NCI-H128 (cell line): ENCODE data around the gene UTP20.

Experiments used
- DNase-seq: peaks from one replicate; lab custom pipeline; 2025; ENCODE audit not compliant: unreplicated experiment; lab: John Stamatoyannopoulos, UW

UTP20 gene

DNA sequence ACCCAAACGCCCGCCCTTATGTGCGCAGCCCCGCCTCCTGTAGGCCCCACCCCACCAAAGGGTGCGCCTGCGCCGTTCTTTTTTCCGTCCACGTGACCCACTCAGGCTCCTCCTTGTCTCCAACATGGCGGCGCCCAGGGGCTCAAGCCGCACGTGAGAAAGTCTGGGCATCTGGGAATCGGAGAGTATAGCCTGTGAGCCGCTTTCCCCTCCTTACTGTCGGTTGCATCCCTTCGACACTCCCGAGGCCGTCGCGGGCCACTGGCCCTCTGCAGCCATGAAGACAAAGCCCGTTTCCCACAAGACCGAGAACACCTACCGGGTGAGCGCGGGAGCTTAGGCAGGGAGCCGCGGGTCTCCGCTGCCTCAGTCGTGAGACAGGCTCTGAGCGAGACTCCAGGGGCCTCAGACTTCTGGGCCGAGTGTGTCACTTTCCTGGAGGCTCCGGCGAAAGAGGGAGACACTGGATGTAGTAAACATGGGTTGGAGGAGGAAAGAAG lies at the start of gene UTP20:
Gene UTP20 (plus strand): TSS at position 100 of the 500 bp plus-strand sequence. CDS start 178 bp downstream, at position 278.
- peak; percentile 73 for DNase-seq

DNA sequence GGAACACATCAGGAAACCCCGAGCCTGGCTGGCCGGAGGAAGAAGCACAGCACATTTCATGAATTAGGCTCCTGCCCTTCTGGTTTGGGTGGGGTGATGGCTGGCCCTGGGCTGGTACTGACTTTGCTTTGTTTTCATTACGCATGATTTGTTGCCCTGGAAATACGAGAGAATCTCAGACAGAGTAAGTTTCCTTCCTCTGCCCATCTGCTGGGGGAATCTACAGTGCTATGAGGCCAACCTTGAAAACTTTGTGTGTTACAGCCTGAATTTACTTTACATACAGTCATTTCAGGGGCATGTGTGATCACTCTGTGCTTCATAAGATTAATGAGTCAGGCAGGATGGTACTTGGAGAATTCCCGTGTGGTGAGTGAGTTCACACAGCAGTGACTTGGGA lies 49.4 kb upstream of the UTP20 start:
- no peak for DNase-seq

DNA sequence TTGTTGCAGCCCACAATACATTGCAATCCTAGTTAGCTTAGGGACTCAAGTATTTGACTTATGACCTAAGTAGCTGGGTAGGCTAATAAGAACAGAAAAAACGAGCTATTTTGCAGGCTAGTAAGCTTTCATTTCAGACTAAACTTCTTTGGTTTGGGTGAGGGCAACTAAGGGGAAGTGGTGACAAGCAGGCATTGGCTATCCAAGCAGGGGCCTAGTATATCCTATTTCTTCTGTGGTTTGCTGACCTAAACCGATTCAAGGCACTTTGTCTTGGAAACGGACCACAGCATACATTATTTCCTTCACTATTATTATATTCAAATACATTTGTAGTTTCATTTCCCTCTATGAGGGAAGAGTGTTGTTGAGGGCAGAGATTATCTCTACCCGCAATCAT lies 48.3 kb upstream of the UTP20 start:
- no peak for DNase-seq

DNA sequence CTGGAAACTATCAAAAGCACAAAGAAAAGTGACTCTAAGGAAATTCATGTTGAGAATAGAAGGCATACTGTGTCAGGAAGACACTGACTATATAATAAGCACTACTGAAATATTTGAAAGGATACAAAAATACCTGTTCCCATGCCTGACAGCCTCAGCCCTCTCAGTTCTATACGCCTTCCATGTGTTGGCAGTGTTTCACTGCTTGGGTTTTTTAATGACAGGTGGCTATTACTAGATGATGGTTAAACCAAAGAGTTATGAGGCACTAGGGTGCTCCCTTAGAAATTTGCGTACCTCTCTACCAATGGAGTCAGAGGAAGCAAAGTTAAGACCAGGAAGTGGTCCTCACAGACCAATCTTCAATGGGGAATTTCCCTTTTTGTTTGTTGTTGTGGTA lies 44.2 kb upstream of the UTP20 start:
- no peak for DNase-seq

DNA sequence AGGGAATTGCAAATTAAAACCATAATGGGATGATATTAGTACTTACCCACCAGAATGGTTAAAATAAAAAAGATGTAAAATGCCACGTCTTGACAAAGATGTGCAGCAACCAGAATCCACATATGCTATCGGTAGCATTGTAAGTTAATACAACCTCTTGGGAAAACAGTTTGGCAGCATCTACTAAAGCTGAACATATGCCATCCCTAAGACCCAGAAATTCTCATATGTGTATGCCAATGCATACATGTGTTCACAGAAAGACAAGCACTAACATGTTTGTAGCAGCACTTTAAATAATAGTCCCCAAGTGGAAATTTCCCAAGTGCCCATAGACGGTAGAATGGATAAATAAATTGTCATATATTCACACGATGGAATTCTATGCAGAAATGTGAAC lies 41.6 kb upstream of the UTP20 start:
- no peak for DNase-seq

DNA sequence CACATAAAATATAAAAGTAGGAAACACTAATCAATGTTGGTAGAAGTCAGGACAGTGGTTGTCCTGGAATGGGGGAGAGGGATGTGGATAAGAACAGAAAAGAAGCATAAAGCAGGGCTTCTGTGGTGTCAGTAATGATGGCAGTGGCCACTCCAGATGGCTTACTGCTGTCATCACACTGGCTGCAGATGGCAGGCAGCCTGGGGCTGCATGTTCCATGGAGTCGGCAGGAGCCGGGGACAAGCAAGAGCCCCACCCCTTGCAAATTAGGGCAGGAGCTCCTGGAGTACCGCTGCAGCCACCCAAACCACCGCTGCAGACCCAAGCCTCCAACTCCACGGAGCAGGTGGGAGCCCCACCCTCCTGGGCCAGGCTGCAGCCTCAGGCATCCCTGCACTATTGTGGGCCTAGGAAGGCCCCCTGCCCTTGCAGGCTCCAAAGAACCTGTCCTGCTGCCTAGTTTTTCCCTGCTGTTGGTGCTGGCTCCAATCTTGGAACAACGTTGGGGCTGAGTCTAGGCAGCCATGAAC lies 41.0 kb upstream of the UTP20 start:
- no peak for DNase-seq

DNA sequence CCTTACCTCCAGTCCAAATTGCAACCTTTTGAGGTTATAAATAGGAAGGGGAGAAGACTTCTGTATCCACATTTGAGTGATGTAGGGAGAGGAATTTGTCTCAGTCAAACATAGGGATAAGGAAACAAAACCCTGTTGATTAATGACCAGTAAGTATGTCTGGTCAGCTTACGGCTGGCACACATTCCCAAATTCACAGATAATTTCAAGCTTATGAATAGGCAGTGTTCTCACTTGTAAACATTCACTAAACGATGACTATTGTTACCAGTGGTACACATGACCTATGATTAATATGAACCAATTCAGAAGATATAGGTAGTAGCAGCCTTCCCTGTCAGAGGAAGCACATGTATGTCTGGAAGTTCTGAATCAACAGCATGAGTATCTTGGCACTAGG lies 36.8 kb upstream of the UTP20 start:
- DNase-seq, result no peak

DNA sequence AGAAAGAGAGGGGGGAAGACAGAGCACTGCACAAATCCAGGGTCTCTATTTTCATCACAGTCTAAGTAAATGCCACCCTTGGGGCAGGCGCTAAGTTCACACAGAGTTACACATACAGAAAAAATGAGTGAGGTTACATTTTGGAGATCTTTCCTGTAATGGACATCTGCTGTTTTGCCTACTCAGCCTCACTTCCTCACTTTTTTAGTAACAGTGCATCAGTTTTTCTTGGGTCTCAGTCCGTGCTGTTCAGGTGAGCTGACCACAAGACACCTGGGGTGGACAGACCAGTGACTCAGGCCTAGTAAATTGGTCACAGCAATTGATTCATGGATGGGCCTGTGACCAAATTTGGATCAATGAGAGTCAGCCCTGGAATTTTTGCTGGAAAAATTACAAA lies 36.3 kb upstream of the UTP20 start:
- no peak for DNase-seq

DNA sequence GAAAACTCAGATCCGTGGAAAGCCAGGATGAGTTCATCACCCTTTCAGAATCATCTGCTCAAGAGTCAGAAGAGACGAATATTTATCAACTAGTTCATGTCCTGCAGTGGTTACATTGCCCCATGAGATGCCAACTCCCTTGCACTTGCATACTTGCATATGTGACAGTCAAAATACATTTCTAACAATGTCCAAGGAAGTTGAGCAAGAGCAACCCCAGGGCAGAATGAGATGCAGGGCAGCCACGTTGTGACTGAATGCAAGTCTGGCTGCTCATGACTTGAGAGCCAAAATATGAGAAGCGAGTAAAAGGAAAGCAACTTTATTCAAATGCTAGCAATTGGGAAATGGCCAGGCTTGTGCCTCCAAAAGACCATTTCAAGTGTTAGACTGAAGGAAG lies 23.6 kb upstream of the UTP20 start:
- DNase-seq, result no peak

DNA sequence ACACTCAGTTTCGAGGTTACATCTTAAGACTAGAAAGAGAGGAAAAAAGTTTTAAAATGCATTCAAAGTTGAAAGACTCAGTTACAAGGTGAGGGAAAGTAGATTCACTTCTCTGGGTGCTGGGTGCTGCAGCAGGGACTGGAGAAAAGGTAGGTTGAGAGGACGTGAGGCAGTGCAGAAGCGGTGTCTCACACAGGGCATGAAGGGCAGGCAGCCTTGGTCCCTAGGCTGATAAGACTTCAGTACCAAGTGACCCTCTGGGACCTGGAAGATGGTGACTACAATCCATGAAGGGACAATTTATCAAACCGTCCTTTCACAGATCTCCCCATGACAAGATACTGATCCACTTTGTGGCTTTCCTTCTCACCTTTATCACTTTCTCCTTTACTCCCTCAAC lies 22.5 kb upstream of the UTP20 start:
- no peak for DNase-seq

DNA sequence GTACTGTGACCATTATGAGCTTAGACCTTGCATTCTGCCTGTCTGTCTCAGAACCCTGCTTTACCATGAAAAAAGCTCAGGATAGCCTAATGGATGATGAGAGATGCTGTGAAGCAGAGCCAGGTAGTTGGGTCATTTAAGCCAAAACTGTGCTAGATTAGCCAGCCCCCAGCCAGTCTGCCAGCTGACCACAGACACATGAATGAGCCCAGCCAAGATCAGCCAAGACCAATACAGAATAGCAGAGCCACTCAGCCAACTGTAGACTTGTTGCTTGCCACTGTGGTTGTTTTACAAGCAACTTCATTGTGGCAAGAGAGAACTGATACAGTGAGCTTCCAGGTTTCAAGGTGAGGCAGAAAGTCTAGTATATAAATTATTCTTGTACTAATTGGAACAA lies 12.8 kb upstream of the UTP20 start:
- no peak for DNase-seq

DNA sequence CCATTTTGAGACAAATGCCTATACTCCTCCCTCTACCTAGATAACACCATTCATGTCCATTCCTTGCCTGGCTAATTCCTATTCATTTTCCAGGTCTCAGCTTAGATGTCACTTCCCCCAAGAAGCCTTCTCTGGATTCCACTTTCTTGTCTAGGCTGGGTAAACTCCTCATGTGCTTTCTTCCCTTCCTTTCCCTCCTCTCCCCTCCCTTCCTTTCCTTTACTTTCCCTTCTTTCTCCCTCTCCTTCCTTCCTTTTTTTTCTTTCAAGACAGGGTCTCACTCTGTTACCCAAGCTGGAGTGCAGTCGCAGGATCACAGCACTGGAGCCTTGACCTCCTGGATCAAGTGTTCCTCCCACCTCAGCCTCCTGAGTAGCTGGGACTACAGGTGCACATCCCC lies 3.5 kb upstream of the UTP20 start:
- no peak for DNase-seq

DNA sequence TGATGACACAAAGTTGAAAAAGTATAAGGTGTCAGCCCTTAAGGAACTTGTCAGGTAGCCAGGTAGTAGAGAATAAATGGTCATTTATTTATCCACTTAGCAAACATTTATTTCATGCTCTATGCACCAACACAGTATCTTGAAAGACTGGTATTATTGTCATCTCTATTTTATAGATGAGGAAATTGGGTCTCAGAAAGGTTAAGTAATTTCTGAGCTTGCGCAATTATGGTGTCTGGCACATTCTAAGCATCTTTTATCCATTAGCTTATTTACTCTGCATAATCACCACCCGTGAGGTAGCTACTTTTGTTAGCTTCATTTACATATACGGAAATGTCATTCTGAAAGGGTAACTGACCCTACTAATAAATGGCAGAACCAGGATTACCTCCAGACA lies 2.5 kb upstream of the UTP20 start:
- no peak for DNase-seq

DNA sequence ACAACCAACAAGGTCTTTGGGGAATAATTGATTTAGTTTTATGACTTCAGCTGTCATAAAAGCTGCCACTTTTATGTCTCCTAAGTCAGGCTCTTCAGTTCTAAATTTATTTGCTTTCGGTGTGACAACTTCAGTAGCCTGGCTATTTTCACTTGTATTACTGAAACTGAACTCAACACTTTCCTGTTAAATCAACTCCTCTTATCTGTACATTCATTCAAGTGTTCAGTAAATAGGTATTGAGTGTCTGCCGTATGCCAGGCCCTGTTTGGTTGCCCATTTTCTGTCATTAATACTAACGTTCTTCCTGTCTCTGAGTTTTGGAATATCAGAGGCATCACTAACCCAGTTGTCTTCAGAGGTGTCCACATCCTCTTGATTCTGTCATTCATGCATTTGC lies 7.5 kb downstream of the UTP20 start:
- no peak for DNase-seq

DNA sequence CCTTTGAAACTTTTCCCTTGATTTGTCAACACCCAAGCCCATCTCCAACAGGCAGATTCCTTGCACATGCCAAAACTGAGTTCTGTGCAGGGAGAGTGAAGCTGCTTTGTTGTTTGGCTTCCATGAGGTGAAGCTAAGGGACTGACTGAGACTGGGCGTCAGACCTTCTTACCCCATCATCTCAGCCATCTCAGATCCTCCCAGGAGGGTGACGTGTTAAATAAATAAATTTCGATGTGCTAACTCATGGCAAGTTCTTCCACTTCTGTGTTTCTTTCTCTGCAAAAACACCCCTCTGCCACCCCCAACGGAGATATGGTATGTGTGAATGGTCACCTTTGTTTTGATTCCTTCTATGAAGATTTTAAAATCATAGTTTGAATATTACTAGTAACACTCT lies 17.8 kb downstream of the UTP20 start:
- no peak for DNase-seq

DNA sequence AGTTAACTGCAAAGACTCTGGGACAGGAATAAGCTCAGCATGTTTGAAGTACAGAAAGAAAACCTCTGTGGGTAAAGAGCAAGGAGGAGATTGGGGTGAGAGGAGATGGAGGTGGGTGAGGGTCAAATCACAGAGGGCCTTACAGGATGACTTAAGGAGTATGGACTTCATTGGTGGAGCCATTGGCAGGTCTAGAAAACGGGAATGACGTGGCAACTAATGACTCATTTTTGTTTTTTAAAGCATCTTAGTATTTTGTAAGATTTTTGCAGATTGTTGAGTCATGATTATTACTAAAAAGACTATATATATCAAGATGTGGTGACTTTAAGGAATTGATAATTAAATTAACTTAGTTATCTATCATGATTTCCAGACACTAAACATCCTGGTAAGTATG lies 18.5 kb downstream of the UTP20 start:
- DNase-seq, result no peak

DNA sequence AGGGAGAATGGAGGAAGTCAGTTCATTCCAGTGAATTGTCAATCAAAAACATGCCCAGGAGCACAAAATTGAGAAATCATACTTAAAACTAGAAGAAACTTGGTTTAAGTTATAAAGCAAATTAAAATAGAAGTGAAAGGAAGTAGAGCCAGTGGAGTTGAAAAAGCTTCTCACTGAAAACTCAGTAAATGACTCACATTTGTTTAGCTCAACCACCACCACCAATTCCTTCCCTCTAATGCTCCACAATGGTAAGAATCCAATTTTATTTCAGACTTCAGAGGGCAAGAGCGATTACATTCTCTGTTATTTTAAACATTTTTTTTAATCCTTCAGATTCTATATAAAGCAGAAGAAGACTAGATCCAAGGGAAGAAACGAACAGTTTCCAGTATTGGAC lies 19.4 kb downstream of the UTP20 start:
- no peak for DNase-seq

DNA sequence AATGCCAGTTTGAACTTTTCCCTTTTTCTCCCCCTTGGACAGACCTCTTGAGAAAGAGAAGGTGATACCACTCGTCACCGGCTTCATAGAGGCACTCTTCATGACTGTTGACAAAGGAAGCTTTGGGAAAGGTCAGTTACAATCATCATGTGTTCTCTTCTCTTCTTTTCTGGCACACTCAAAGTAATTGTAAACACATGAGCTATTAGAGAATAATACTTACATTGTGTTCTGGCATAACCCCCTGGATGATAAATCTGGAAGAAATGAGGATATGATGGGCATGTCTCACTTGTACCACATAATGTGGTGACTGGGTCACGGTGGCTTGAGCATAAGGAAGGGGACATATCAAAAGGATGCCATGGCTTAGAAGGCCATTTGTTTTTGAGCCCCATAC lies 20.0 kb downstream of the UTP20 start:
- no peak for DNase-seq

DNA sequence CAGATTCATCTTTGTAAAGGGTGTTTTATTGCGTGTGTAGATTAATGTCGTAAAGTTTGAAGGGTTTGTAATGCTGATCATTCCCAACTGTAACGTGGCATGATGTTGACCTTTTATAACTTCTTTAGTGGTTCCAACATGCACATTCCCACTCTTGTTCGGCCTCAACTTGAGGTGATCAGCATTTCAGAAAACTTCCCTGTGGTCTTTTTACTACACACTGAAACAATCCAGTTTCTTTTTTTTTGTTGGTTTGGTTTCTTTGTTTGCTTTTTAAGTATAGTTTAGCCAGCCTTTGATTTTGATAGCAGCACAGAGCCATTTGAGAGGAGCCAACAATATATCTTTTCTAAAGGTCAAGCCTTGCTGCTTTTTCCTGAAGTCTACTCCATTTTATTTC lies 22.8 kb downstream of the UTP20 start:
- DNase-seq, result no peak

DNA sequence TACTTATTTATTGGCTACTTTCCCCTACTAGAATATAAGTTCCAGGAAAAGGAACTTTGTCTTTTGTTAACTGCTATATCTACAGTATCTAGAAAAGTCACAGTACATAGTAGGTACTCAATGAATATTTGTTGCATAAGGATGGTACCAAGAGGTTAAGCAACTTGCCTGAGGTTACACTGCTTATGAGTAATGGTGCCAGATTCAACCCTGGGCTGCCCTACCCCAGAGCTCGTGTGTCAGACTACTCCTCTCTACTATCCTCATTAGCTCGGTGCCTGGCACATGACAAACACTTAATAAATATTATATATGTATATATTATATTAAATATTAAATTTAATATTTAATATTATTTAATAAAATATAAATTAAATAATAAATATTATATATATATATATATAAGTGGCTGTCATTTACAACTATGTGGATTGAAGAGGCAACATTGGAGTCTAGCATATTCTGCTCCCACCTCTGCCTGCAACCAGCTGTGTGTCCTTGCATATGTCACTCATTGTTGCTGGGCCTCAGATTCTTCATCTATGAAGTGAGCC lies 25.4 kb downstream of the UTP20 start:
- DNase-seq, result no peak

DNA sequence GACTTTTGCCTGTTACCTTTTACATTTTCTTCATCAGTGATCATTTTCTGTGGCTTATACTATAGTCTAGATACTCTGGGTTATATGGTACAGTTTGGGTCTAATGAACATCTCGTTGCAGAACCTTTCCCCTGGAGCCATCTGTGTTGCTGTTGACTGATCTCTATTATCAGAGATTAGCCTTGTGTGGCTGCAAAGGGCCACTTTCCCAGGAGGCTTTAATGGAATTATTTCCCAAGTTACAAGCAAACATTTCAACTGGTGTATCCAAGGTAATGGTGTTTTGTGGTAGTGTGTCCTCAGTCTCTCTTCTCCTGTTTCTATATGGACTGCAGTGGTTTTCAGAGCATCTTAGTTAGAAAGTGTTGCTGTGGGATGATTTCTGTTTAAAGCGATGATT lies 25.9 kb downstream of the UTP20 start:
- DNase-seq, result no peak

DNA sequence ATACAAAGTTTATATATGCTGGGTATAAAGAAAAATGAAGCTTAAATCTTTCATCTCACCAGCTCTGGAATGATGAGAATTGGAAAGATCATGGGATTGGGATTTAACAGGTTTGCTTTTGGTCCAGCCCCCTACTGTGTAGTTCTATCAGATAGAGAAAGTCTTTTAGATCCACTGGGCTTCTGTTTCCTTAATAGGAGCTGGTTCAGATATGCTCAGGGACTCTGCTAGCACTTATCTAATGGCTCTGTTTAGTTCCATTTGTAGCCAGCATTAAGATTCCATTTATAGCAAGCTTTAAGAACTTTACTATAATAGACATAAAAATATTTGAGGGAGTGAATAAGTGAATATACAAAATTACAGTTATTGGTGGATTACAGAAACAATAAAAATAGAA lies 42.6 kb downstream of the UTP20 start:
- no peak for DNase-seq

DNA sequence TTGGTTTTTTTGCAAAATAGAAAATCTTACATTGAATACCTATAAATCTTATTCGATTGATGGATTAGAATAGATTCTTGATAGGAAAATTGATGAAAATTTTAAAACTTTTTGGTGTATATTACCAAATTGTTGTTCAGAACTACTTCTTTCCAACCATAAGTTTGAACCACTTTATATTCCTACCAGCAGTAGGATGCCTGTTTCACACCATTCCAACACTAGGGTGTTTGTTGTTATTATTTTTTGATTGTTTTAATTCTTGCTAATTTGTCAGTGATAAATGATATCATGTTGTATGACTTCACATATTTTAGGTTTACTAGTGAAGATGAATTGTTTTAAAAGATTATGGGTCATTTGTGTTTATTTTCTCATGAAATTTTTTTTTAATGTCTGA lies 43.4 kb downstream of the UTP20 start:
- DNase-seq, result no peak
